AG04449 (cell line): ENCODE measurements around the gene FIBCD1.

Experiments used
- CTCF ChIA-PET: fragments of 350-600 bp; formaldehyde crosslinking; extraction: SDS; loops from one replicate; lab custom pipeline; 2021; ENCODE audit warnings: antibody characterized with exemption; lab: Yijun Ruan, JAX
- POLR2A ChIA-PET: fragments of 400-600, 350-600 bp; formaldehyde crosslinking; extraction: SDS; loops from one replicate; lab custom pipeline; 2020; ENCODE audit warnings: antibody characterized with exemption, inconsistent platforms; lab: Yijun Ruan, JAX
- DNase-seq: peaks from one replicate; pipeline ENCODE4 v3.0.0-alpha.2; 2010; ENCODE audit warnings: low read depth, low spot score
- H3K4me3 ChIP-seq: 2 replicates; pipeline ENCODE4 v1.5.1; 2011; ENCODE audit warnings: low read depth, mild to moderate bottlenecking, control low read depth, low read length
- CTCF ChIP-seq: IDR thresholded peaks from one replicate; pipeline ENCODE4 v1.5.1; 2011; ENCODE audit warnings: mild to moderate bottlenecking, moderate library complexity, low read length, control low read depth, inconsistent platforms; ENCODE audit not compliant: insufficient read depth; ENCODE audit errors: missing control alignments

Gene FIBCD1

GRCh38 chr9:130952065-130952762 is 13.2 kb upstream of the FIBCD1 start:
- H3K4me3 ChIP-seq = no peak overlapping the region
- no peak for TF ChIP-seq CTCF
- CTCF ChIA-PET = interaction anchor here (0.7 to 1.6 kb wide), 2 partner anchors 7 to 17 kb away, joined by 3 read pairs; no protein-coding TSS in a partner anchor
- POLR2A ChIA-PET = no interaction called here
- DNase-seq = no peak

- no peak overlapping the region for H3K4me3 ChIP-seq
- TF ChIP-seq CTCF = no peak
- ChIA-PET CTCF (no interaction called here), POLR2A (no interaction called here)
- no peak for DNase-seq
Observed at GRCh38 chr9:130950039-130950311, 10.9 kb upstream of the FIBCD1 start.

- CTCF ChIA-PET = no interaction called here
- no peak for DNase-seq
- TF ChIP-seq CTCF = no peak
- H3K4me3 ChIP-seq = no peak overlapping the region
- POLR2A ChIA-PET = no interaction called here
Observed at GRCh38 chr9:130949188-130950038, 10.4 kb upstream of the FIBCD1 start.

GRCh38 chr9:130948266-130948665 is 9.2 kb upstream of the FIBCD1 start:
- ChIA-PET CTCF (interaction anchor here (1.0 kb wide), 1 partner anchor 9 kb away, joined by 3 read pairs; no protein-coding TSS in a partner anchor), POLR2A (no interaction called here)
- no peak overlapping the region for H3K4me3 ChIP-seq
- no peak for TF ChIP-seq CTCF
- DNase-seq = no peak

- ChIA-PET CTCF (interaction anchor here (1.0 to 1.3 kb wide), 2 partner anchors 9 to 99 kb away, joined by 3 read pairs; no protein-coding TSS in a partner anchor), POLR2A (no interaction called here)
- no peak for DNase-seq
- no peak overlapping the region for H3K4me3 ChIP-seq
- TF ChIP-seq CTCF = no peak
Observed at GRCh38 chr9:130947618-130948140, 8.6 kb upstream of the FIBCD1 start.
